A549 (cell line): ENCODE measurements around the gene GLIS1.

ENCODE experiments used
- BCL3 ChIP-seq: fragments of >200 bp; sonication (Bioruptor Twin); formaldehyde crosslinking; IDR thresholded peaks from 3 replicates; pipeline ENCODE4 v1.6.1; 2016
- CBX8 ChIP-seq: fragments of 200-600 bp; sonication (generic); IDR thresholded peaks from 2 replicates; pipeline ENCODE4 v1.6.1; 2016
- CTCF ChIP-seq: fragments of >200 bp; sonication (Bioruptor Twin); formaldehyde crosslinking; IDR thresholded peaks from 3 replicates; pipeline ENCODE4 v1.5.1; 2016
- EP300 ChIP-seq, 2 experiments: fragments of >200 bp; sonication (Bioruptor Twin); formaldehyde crosslinking; IDR thresholded peaks; 2 replicates in 1 of 2; 3 replicates in 1 of 2; pipeline ENCODE4 v1.6.1; 2016 to 2017
- HOXB13 ChIP-seq: fragments of 250-450 bp; sonication (Bioruptor Pico); IDR thresholded peaks from 2 replicates; pipeline ENCODE4 v1.5.0; 2020; ENCODE audit warnings: low read depth, mild to moderate bottlenecking, moderate library complexity
- MAX ChIP-seq: IDR thresholded peaks from 2 replicates; pipeline ENCODE4 v1.6.1; 2012
- PHF8 ChIP-seq: fragments of 200-600 bp; sonication (generic); IDR thresholded peaks from 2 replicates; pipeline ENCODE4 v1.6.1; 2016; ENCODE audit warnings: low read depth, mild to moderate bottlenecking, antibody characterized with exemption, moderate library complexity, borderline replicate concordance
- POLR2A ChIP-seq: IDR thresholded peaks from 2 replicates; pipeline ENCODE4 v1.6.1; 2012; ENCODE audit warnings: mild to moderate bottlenecking, low read length
- REST ChIP-seq: fragments of 200-600 bp; sonication (generic); IDR thresholded peaks from 2 replicates; pipeline ENCODE4 v1.6.1; 2016; ENCODE audit warnings: antibody characterized with exemption, mild to moderate bottlenecking, moderate library complexity
- RFX5 ChIP-seq: fragments of 450-650 bp; IDR thresholded peaks from 2 replicates; pipeline ENCODE4 v1.7.1; 2014; ENCODE audit warnings: antibody characterized with exemption, mild to moderate bottlenecking, moderate library complexity
- SREBF2 ChIP-seq: fragments of 450-650 bp; IDR thresholded peaks from 2 replicates; pipeline ENCODE4 v1.6.1; 2014; ENCODE audit warnings: mild to moderate bottlenecking, moderate library complexity
- ZNF302 ChIP-seq: fragments of 250-450 bp; sonication (Bioruptor Pico); IDR thresholded peaks from 2 replicates; pipeline ENCODE4 v1.9.0; 2021; ENCODE audit warnings: inconsistent platforms, mild to moderate bottlenecking, moderate library complexity

GRCh38 chr1:53666566-53666965 is 72.4 kb downstream of the GLIS1 start:
- TF ChIP-seq RFX5 (no peak), CTCF (no peak), ZNF302 (CRISPR knock-in tag) (no peak), POLR2A (no peak), CBX8 (no peak), HOXB13 (CRISPR knock-in tag) (no peak), REST (no peak), PHF8 (no peak), EP300 (IDR thresholded peaks at IDR 0.05) (no peak), BCL3 (no peak), MAX (no peak), SREBF2 (no peak)
